ENCODE results near the gene THAP7. TPM values are rescaled to one million over a fixed set of nuclear protein-coding genes. Genes with fewer than 3 reads are reported as not detected.

Gene THAP7
- total and polyA plus RNA-seq, 2 donors (not counting 1 experiment from before 2014, with no cell fraction given) = 37.7 to 70.1 TPM

- Mint-ChIP-seq H3K27ac (peak overlapping the region; percentile 72), H3K27me3 (no peaks in the 10 kb centered on the region), H3K9me3 (ENCODE audit: insufficient read depth) (no peaks in the 10 kb centered on the region), H3K4me1 (peaks cover 32% of the 10 kb centered on the region), H3K4me3 (peak overlapping the region; percentile 95)
- ChIA-PET CTCF (no interaction called here), POLR2A (interaction anchor here (0.5 kb wide), 1 partner anchor 46 kb away, joined by 3 read pairs; no protein-coding TSS in a partner anchor)
- intact Hi-C loops (cut with micrococcal nuclease) = loop anchor here (5.0 kb wide), 3 partner anchors 643 to 882 kb away; partner anchors contain the start of genes RANBP1, SDF2L1 and TRMT2A
- Histone ChIP-seq H4K20me1 (ENCODE audit: control insufficient read depth, insufficient read depth, low read length, poor library complexity, severe bottlenecking) (peaks cover 24% of the 10 kb centered on the region), H3K27ac (ENCODE audit: low read length in 2 of 2) (peak overlapping the region in 1 of 2 donors; percentile 96), H3K4me1 (ENCODE audit: control insufficient read depth in 2 of 2, insufficient read depth in 2 of 2, low read length in 2 of 2) (peaks cover 24 to 36% of the 10 kb centered on the region in 2 donors), H3K79me2 (ENCODE audit: control insufficient read depth, insufficient read depth, low read length) (peaks cover 18% of the 10 kb centered on the region), H3K27me3 (replicated peaks in 1 of 4; ENCODE audit: control extremely low read depth in 1 of 4, control insufficient read depth in 3 of 4, insufficient read depth in 4 of 4, low read length in 3 of 4) (no peaks in the 10 kb centered on the region), H3K36me3 (replicated peaks in 1 of 2; ENCODE audit: control extremely low read depth in 1 of 2, control insufficient read depth in 1 of 2, extremely low read depth in 1 of 2, insufficient read depth in 2 of 2, low read length in 1 of 2) (peaks cover 0 to 24% of the 10 kb centered on the region in 2 experiments), H3K9ac (ENCODE audit: low read length) (no peak overlapping the region), H2AFZ (ENCODE audit: insufficient read depth, low read depth, low read length, poor library complexity, severe bottlenecking) (no peak overlapping the region), H3K4me3 (ENCODE audit: control extremely low read depth in 1 of 5, extremely low read depth in 1 of 5, insufficient read depth in 1 of 5, low read depth in 2 of 5, low read length in 4 of 5) (no peak overlapping the region), H3K9me3 (ENCODE audit: control extremely low read depth in 1 of 3, control insufficient read depth in 2 of 3, insufficient read depth in 1 of 3, low read length in 2 of 3) (peaks cover 0 to 5% (median 0%) of the 10 kb centered on the region in 3 donors), H3K4me2 (replicated peaks; ENCODE audit: low read depth, low read length, poor library complexity, severe bottlenecking) (peak overlapping the region; percentile 97)
- WGBS (ENCODE audit: insufficient coverage) = 95% methylated on average over 25 of the region's 27 CpGs
- DNase-seq (no peak), ATAC-seq (ENCODE audit: low read depth) (no peak)
- TF ChIP-seq CTCF (IDR thresholded peaks at IDR 0.05) (no peak), EZH2 (IDR thresholded peaks at IDR 0.05; ENCODE audit: borderline replicate concordance, insufficient read depth, low read depth, low read length, poor library complexity, severe bottlenecking) (no peak)
Observed at GRCh38 chr22:20999350-21000206, 2.3 kb downstream of the THAP7 start.
